Pancreas (tissue), 10 donors: ENCODE measurements around the gene TOMM20. TPM values are rescaled to one million over a fixed set of nuclear protein-coding genes. Genes with fewer than 3 reads are reported as not detected.
"Not testable (repeated sequence)": the region's sequence is repeated elsewhere in the genome, so short reads cannot be mapped to it uniquely, and the experiment has no call there.

Experiments used
- ATAC-seq, 4 donors: fragments of 200-7000 bp; cut with Tn5 transposase; one replicate each; pipeline versions ENCODE4 v1.8.0 to v1.9.1; 2020; ENCODE audit warnings: mild to moderate bottlenecking in 4 of 4, moderate library complexity in 4 of 4
- DNase-seq, 6 donors: peaks; one replicate each; pipeline ENCODE4 v3.0.0-alpha.2; 2020
- FAIRE-seq: peaks from 2 replicates; lab custom pipeline; 2012; peaks lifted over from hg19 to GRCh38; lab: Jason Lieb, UNC
- H3K27ac ChIP-seq, 4 donors: fragments of 200-600 bp; sonication (generic); 1 replicate in 3 of 4; 2 replicates in 1 of 4; pipeline versions ENCODE4 v1.5.0 to v1.8.0; 2020
- H3K27me3 ChIP-seq, 4 donors: fragments of 200-600 bp; one replicate each; pipeline ENCODE4 v1.8.0; 2021
- H3K36me3 ChIP-seq, 3 donors: fragments of 200-600 bp; sonication (generic) in 1 of 3; one replicate each; pipeline versions ENCODE4 v1.5.0 to v1.8.0; 2020 to 2021
- H3K4me1 ChIP-seq, 3 donors: fragments of 200-600 bp; one replicate each; pipeline ENCODE4 v1.8.0; 2021
- H3K4me3 ChIP-seq, 4 donors: fragments of 200-600 bp; sonication (generic) in 2 of 4; one replicate each; pipeline versions ENCODE4 v1.5.0 to v1.8.0; 2020 to 2021
- H3K9me3 ChIP-seq, 4 donors: fragments of 200-600 bp; one replicate each; pipeline ENCODE4 v1.8.0; 2021
- CTCF ChIP-seq, 4 donors: fragments of 200-600 bp; sonication (generic) in 3 of 4; IDR thresholded peaks; one replicate each; pipeline versions ENCODE4 v1.5.0 to v1.8.0; 2021; ENCODE audit warnings: antibody characterized with exemption in 4 of 4
- WGBS, 2 donors: extraction: QIAGEN DNeasy Blood & Tissue Kit; methylation state at CpG; one replicate each; pipeline ENCODE4 v1.1.7; 2013; 5-methylcytosine and 5-hydroxymethylcytosine counted together
- intact Hi-C, 3 donors: fragments of 100-400 bp; cut with DNase I; formaldehyde crosslinking; loops; one replicate each; pipeline versions ENCODE4 v1.11.1 to v1.14.2; 2022
- polyA plus RNA-seq, 2 donors: library from polyadenylated mRNA; stranded (reverse); fragments of 200-250 nt; gene quantifications; one replicate each; pipeline ENCODE4 v1.2.3, GENCODE V29; 2013
- total RNA-seq, 6 donors: library from RNA; stranded (reverse); fragmentation: NEBNext Ultra II Directional in 4 of 6; extraction: Animal tissue kit (Norgen Biotek cat#: 25700) in 4 of 6; gene quantifications; one replicate each; pipeline versions ENCODE4 v1.2.1 to v1.2.4, GENCODE V29; 2021 to 2023
- donor health status: healthy with polysubstance abuse.
- donor health status: DM: no; HTN: no; CAD: no; lungs with moderate emphysema.
- donor health status: DM: no; HTN: no; CAD: no.
- donor health status: control.
- donor health status: control.
- donor health status: Bipolar disorder and iron deficiency.
- donor health status: DM: yes; HTN: yes; CAD: no.
- donor health status: DM: no; HTN: no; CAD: no.
- donor health status: DM: no; HTN: no; CAD: no.
- donor health status: DM: yes; HTN: yes; CAD: no.

Gene TOMM20
- total and polyA plus RNA-seq, 8 donors: 37.7 to 106 (median 79.4) TPM

GRCh38 chr1:235095938-235096562, 32.6 kb downstream of the TOMM20 start:
- H3K27me3 ChIP-seq: no peaks in the 10 kb centered on the region
- no peak overlapping the region for H3K27ac ChIP-seq
- no peaks in the 10 kb centered on the region for H3K36me3 ChIP-seq
- intact Hi-C loops: loop anchor here in 1 of 3 donors (10.0 kb wide), 1 partner anchor 511 kb away; no protein-coding TSS in a partner anchor
- FAIRE-seq (no peak), DNase-seq (no peak), ATAC-seq (no peak)
- WGBS, 2 donors: 70 to 74% methylated on average over 6 of the region's 6 CpGs
- peaks cover 0 to 3% (median 0%) of the 10 kb centered on the region in 3 donors for H3K4me1 ChIP-seq
- no peak overlapping the region for H3K4me3 ChIP-seq
- no peaks in the 10 kb centered on the region for H3K9me3 ChIP-seq
- TF ChIP-seq CTCF (IDR thresholded peaks at IDR 0.05): no peak

- Histone ChIP-seq H3K4me1 (peaks cover 0 to 3% (median 0%) of the 10 kb centered on the region in 3 donors), H3K27ac (no peak overlapping the region), H3K9me3 (no peaks in the 10 kb centered on the region), H3K36me3 (no peaks in the 10 kb centered on the region), H3K4me3 (no peak overlapping the region), H3K27me3 (no peaks in the 10 kb centered on the region)
- DNase-seq: peak; percentile 57 to 91 (median 81)
- intact Hi-C loops: loop anchor here in 1 of 3 donors (10.0 kb wide), 1 partner anchor 509 kb away; no protein-coding TSS in a partner anchor
- peak; percentile 77 to 87 (median 86) for TF ChIP-seq CTCF (IDR thresholded peaks at IDR 0.05)
- ATAC-seq: peak; percentile 75 to 94 (median 88)
- WGBS, 2 donors: 21 to 24% methylated on average over 24 of the region's 24 CpGs
- FAIRE-seq: no peak
These were observed 34.7 kb downstream of the TOMM20 start for GRCh38 chr1:235093696-235094592.

GRCh38 chr1:235093013-235093695, 35.5 kb downstream of the TOMM20 start:
- Histone ChIP-seq H3K27me3 (no peaks in the 10 kb centered on the region), H3K4me1 (peaks cover 0 to 3% (median 0%) of the 10 kb centered on the region in 3 donors), H3K27ac (no peak overlapping the region), H3K9me3 (no peaks in the 10 kb centered on the region), H3K36me3 (no peaks in the 10 kb centered on the region), H3K4me3 (no peak overlapping the region)
- intact Hi-C loops: loop anchor here in 1 of 3 donors (10.0 kb wide), 1 partner anchor 508 kb away; no protein-coding TSS in a partner anchor
- no peak for FAIRE-seq
- DNase-seq: peak in 1 of 6 donors; percentile 33
- TF ChIP-seq CTCF (IDR thresholded peaks at IDR 0.05): no peak
- peak; percentile 38 to 79 (median 69) for ATAC-seq
- WGBS, 2 donors: 38 to 39% methylated on average over 27 of the region's 27 CpGs

GRCh38 chr1:235092415-235092814, 36.2 kb downstream of the TOMM20 start:
- FAIRE-seq: not testable (repeated sequence)

DNA sequence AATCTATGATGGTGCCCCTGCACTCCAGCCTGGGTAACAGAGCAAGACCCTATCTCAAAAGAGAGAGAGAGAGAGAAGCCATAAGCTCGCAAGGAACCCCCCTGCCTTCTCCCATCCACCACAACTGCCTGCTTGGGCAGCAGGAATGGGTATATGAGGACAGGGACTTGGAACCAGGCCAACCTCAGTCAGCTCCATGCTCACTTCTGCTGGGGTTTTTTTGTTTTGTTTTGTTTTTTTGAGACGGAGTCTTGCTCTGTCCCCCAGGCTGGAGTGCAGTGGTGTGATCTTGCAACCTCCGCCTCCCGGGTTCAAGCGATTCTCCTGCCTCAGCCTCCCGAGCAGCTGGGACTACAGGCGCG, 36.6 kb downstream of the TOMM20 start:
- H3K4me3 ChIP-seq, H3K4me1 ChIP-seq, ATAC-seq, H3K27ac ChIP-seq, FAIRE-seq, H3K36me3 ChIP-seq, H3K27me3 ChIP-seq, DNase-seq, H3K9me3 ChIP-seq: not testable (repeated sequence)
- WGBS, 2 donors: 92 to 95% methylated on average over 8 of the region's 8 CpGs
- intact Hi-C loops: loop anchor here in 1 of 3 donors (10.0 kb wide), 1 partner anchor 507 kb away; no protein-coding TSS in a partner anchor

More at GRCh38 chr1:235092415-235092814, 36.2 kb downstream of the TOMM20 start:
- not testable (repeated sequence) for ATAC-seq, H3K4me3 ChIP-seq, H3K36me3 ChIP-seq, H3K4me1 ChIP-seq, H3K27ac ChIP-seq, H3K9me3 ChIP-seq, H3K27me3 ChIP-seq, DNase-seq
- 85 to 93% methylated on average over 13 of the region's 14 CpGs for WGBS, 2 donors
- intact Hi-C loops: loop anchor here in 1 of 3 donors (10.0 kb wide), 1 partner anchor 508 kb away; no protein-coding TSS in a partner anchor

GRCh38 chr1:235091319-235092044, 37.2 kb downstream of the TOMM20 start:
- not testable (repeated sequence) for FAIRE-seq, H3K27me3 ChIP-seq, H3K36me3 ChIP-seq, DNase-seq, H3K4me1 ChIP-seq, ATAC-seq, H3K4me3 ChIP-seq, H3K9me3 ChIP-seq
- WGBS, 2 donors: 84 to 89% methylated on average over 20 of the region's 20 CpGs
- H3K27ac ChIP-seq: peak overlapping the region; percentile 51 to 76 (median 73)
- intact Hi-C loops: loop anchor here in 1 of 3 donors (10.0 kb wide), 1 partner anchor 507 kb away; no protein-coding TSS in a partner anchor
